NCI-H2029 (cell line): ENCODE results near the gene KRT5.

ENCODE experiments used
- DNase-seq: peaks from one replicate; lab custom pipeline; 2025; lab: John Stamatoyannopoulos, UW

KRT5 gene

DNA sequence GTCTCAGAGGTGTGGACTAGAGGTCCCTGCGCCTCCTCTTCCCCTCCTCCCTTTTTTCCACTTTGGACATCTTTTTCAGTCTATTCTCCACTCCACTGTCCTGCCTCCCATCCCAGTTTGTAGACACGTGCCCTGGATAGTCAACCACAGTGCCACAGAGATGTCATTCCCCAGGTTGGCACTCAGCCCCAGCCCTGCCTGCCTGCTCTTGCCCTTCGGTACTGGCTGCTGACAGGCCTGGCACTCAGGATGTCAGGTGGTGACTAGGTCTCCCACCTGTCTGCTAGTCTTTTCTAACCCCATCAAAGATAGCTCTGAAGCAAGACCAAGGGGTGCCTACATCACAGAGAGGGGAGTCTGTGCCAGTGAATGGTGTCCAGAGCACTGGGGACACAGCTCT is 16.9 kb upstream of the KRT5 start:
- no peak for DNase-seq

DNA sequence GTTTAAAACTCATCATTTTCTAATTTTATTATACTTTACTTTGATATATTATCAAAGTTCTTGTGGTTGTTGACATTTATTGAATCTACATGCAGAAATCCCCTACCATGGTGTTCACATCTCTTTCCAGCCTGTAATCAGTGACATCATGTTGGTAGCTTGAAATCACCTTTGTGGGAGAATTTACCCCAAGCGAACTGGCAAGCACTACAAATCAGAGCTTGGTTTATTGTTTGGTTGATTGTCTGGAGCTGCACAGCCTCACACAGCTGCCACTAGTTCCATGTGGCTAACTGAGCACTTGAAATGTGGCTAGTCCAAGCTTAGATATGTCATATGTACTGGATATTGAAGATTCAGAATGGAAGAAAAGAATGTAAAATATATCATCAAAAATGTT is 15.4 kb upstream of the KRT5 start:
- DNase-seq: no peak

DNA sequence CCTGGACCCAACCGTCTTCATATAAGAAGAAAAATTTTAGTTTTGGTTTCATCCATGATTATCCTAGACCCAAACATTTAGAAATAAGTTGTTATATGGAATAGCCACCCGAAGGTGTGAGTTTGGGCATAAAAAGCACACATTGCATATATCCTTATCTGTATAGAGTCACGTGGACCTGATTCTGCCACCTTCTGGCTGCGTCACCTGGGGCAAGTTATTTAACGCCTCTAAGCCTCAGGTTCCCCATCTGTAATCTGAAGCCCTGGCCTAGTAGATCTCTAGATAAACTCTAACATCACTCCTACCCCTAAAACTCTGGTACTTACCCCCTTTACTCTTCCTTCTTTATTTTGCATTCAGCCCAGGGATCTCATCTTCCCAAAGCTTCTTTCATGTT is 14.3 kb upstream of the KRT5 start:
- DNase-seq: no peak

DNA sequence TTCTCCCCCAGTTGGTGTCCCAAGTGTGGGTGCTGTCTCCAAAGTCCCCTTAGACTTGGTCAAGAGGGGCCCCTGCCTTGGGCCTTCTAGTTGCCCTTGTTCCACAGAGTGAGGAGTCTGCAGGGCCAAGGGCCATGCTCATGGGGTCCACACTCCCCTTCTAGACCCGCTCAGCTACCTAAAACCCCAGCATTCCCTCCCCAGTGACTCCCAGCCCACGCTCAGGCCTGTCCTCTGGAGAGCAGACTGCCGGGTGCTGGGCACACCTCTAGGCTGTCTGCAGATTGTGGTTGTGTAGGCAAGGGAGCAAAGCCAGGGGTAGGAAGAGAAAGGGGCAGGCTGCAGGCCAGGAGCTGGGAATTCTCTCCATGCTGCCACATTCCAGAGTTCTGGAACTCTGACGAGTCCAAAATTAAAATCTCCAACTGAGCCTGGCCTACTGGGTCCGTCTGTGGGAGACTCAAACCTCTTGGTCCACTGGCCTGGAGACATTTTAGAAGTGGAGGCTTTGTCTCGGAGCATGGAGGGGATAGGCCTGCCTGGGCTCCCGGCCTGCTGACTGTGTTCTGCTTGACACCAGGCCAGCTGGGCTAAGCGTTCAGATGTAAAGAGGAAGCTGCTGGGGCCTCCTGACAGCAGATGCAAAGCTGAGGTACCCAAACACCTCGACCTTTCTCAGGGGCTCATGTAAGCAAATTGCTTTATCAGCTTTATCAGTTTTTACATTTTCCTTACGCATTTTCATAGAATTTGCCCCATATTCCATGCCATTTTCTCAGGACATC is 13.7 kb upstream of the KRT5 start:
- no peak for DNase-seq

DNA sequence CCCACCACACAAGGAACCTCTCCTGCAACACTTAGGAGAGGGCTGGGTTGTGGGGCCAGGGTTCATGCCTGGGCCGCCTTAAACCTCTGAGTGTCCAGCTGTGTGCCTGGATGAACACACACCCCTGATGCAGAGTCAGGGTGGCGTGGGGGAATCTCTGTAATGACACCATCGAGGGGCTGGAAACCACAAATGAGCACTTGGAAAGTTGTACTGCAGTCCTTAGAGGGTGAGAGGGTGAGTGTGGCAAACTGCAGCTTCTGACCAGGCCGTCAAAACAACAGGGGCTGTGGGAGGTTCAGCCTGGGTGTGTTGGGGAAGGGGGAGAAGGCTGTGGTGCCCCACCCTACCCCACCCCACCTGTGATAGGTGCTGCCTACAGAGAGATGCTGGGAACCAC is 12.4 kb upstream of the KRT5 start:
- no peak for DNase-seq

DNA sequence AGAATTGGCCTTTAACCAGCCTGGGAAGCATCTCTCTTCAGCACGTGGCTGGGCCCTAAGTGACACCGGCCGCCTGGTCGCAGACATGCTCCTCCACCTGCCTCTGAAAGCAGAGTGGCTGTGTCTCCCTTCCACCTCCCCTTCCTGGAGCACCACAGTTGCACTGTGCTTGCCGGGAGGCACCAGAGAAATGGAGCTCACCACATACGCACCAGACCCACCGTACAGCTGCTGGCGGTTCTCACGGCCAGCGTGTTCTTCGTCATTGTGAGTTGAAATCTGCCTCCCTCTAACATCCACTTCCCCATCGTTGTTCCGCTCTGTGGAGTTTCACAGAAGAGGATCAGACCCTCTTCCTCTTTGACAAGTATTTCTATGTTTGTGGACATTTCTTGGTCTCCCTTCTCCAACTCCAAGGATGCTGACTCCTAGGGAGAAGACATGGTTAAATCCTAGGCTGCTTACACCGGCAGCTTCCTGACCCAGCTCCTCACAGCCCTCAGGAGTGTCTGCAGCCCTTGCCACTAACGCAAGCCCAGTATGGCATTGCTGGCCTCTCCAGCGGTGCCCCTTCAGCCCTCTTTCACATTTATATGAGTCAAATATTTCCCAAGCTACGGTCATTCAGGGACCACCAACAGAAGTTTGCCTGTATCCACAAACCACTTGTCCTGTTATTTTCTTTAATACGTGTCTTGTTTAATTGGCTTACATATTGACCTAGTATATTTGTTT is 11.5 kb upstream of the KRT5 start:
- no peak for DNase-seq

DNA sequence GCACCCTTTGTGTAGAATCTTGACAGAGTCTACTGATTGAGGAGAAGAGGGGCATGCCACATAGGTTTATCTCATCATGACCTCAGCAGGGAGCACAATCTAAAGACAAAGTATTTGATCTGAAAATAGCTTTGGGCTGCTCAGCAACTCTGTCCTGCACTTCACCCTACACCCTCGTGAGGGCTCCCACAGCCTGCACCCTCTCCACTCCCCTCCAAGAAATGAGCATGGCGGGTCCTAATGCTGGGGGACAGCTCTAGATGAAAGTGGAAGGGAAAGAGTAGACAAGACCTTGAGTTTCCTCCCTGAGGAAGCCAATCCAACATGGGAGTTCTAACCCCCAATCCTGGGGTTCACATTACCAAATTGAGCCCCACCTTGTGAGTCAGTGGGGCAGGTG is 10.7 kb upstream of the KRT5 start:
- no peak for DNase-seq

DNA sequence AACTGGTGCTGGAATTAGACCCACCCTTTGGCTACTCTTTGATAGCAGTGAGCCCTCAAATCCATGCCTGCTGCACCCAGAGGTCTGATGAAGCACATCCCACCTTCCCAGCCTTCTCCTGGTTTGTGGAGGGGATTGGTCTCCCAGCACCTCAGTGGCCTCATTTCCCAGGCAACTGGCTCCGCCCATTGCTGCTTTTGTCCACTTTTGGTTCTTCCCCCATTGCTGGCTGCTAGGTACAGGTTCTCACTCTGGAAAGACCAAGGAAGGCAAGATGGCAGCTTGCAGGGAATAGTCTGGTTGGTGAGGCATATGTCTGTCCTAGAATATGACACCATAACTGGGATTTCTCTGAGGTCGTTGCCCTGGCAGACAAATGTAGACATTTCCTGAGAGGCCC is 10.2 kb upstream of the KRT5 start:
- no peak for DNase-seq

DNA sequence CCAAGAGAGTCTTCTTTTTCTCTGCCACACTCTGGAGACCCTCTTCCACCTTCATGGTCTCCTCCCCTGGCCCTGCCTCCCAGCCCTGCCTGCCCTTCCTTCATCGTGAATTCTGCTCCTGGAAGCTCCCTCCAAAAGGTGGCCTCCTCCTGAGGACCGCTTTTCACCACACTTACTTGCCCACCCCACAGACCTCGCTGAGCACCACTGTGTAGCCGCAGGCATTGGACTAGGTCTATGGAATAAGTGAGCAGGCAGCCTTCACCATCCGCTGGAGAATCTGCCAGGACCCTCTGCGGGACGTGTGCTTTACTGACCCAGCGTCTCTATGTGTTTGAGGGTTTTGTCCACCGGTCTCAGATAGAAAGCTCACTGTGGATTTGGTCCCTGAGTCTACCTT is 9.7 kb upstream of the KRT5 start:
- DNase-seq: no peak

DNA sequence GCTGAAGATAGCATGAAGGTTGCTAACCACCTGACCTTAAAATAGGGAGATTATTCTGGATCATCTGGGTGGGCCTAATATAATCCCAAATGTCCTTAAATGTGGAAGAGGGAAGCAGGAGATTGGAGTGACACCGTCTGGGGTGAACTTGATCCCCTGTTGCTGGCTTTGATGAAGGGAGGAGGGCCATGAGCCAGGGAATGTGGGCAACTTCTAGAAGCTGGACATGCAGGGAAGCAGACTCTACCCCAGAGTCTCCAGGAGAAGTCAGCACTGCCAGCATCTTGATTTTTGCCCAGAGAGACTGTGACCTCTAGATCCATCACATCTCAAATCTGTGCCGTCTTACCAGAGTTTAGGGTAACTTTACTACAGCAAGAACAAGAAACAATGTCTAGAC is 9.2 kb upstream of the KRT5 start:
- DNase-seq: no peak

DNA sequence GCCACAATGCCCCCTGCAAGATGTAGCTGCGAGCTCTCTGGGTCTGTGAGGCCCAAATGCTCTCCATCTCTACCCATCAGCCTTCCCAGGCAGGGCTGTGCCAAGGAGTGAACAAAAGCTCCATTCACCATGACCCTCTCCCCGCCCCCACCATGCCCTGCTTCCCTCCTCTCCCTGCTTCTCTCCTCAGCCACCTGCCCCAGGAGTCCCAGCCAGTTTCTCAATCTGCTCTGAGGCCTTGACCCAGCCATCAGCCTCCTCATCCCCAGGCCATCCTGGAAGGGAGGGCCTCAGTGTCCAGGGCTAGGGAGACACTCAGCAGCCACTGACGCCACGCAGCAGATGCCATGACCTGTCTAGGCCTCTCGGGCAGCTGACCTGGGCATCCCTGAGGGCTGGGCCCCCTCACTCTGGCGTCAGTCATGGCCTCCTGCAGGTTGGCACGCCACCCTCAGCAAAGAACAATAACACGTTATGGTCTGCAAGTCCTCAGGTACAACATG is 8.5 kb upstream of the KRT5 start:
- no peak for DNase-seq

DNA sequence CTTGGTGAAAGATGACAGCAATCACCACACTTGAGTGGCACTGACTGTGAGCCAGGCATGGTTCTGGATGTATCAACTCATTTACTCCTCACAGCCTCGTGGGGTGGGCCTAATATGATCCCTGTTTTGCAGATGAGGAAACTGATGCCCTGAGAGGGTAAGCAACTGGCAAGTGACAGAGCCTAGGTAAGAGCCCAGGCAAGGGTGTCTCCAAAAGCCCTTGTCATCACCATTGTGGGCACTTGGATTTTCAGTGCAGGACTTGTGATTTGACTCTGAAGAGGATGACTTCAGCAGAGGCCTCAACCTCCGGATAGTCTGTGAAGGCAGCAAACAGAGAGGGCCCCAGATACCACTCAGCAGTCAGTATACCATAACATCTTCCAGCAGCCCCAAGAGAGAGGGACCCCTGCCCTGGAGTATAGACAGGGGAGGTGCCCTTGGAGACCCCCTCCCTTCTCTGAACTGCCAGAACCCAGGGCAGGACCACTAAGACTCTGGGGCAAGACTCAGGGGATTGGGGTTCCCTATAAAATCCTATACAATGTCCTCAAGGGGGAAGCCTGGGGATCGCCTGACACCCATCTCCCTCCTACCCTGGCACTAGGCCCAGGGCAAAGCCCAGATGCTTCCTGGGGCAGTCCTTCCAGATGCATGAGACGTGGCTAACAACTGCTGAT is 7.1 kb upstream of the KRT5 start:
- DNase-seq: no peak

DNA sequence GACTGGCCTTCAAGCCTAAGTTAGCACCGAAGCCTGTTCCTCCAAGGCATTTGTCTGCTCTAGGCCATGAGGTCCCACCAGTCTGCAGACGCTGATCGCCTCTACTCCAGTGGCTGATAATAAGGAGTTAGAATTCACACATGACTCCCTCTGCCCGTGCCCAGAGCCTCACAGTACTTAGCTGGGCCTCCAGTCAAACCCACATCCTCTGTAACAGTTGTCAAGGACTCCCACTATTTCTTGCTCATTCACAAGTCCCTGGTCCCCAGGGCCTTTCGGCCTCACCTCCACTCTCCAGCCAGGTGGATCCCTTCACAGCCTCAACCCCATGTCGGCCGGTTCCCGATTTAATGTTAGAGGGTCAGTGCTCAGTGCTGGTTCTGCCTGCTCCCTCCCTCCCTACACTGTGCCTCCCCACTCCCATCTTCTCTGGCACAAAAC is 6.3 kb upstream of the KRT5 start:
- DNase-seq: no peak

DNA sequence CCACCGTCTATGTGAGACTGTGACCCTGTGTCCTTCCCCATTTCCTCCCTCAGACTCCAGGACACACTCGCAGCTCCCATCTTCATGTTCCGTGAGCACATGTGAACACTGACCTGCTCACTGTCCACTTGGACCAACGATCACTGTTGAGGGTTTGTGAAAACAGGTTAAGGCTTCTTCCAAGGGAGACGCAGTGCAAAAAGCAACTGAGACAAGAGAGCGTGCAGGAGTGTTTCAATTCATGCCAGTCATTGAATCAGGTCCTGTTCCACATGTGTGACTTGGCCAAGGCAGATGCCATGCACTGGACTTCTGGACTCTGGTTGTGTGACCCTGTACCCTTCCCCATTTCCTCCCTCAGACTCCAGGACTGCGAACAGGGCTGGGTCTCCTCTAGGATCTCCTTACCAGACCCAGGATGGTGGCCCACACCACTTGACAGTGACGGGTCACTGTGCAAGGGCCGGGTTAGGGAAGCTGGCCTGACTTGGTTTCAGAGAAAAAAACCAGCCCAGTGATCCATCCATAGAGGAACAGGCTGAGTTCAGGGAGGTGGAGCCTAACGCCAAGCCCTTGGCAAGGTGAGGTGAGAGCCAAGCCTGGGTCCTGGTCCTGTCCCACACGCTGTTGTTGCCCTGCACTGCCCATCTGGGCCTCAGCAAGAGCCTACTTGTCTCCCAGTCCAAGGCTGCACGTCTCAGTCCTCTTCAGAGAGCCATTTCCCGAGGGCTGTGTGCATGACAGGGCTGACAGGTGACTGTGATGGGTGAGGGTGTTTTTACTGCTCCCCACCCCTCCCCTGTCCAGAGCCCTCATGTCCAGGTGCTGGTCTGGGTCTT is 5.7 kb upstream of the KRT5 start:
- DNase-seq: no peak

DNA sequence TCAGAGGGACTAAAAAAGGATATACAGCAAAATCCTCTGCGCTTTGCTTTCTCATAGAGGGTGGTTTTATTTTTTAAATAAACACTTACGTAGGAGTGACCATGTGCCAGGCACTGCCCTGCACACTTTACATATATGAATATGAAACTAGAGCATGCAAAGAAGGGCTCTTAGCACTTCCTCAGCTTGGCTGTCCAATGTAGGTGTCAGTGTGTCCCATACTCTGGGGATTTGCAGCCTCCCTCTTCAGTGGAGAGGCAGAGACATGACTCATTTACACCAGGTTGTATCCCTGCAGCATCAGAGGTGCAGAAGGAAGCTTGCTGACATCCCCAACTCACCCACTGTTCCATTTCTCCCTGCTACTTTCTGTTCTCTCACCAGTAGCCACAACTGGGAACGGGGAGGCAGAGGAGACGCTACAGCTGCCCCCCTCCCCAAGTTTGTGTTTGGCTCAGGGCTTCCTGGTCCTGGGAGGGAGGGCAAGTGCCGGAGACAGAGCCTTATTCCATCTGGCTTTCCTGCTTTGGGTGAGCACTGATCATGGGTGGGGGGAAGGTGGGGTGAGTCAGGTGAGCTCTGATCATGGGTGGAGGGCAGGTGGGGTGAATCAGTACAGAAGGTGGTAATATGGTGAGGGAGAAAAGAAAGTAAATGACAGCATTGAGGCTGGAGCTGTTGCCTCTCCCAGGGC is 4.9 kb upstream of the KRT5 start:
- no peak for DNase-seq

DNA sequence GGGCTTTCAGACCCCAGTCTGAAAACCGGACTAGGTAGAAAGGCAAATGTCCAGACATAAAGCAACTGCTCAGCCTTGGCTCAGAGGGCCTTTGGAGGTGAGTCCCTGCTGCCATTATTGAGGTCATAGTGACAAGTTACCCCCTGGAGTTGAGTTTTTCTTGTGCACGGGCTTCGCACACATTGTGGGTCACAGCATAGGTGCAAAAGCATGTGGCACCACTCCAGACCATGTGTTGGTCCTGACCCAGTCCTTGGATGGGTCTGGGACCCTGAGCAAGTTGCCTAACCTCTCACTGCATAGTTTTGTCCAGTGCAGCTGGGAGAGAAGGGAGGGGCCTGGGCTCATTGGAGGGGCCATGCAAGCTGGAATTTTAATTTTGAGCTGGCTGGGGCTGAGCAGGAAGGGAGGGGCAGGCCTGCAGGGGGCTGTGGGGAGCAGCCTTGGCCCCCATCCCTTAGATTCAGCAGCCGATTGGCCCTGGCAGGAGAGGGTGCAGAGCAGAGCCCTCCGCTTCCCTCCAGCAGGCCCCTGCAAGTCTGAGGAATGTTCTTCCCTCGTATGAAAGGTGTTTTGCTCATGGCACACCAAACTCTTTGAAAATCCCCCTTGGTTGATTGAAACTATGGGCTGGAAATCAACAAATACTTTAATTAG is 4.2 kb upstream of the KRT5 start:
- no peak for DNase-seq

DNA sequence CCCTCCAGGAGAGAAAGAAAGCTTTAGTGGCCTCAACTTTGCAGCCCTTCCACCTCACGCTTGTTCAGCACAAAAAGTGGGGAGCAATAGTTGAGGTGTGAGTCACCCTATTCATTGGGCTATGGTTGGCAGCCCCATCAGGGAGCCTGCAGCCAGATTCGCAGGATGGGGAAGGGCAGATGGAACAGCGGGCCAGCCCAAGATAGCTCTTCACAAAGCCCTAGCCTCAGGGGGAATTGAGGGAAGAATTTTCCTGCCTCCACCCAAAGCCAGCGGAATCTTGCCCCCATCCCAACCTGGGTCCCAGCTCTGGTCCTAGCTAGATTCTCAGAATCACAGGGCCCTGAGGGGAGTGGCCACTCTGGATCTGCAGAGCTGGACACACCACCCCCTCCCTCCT is 3.6 kb upstream of the KRT5 start:
- no peak for DNase-seq

DNA sequence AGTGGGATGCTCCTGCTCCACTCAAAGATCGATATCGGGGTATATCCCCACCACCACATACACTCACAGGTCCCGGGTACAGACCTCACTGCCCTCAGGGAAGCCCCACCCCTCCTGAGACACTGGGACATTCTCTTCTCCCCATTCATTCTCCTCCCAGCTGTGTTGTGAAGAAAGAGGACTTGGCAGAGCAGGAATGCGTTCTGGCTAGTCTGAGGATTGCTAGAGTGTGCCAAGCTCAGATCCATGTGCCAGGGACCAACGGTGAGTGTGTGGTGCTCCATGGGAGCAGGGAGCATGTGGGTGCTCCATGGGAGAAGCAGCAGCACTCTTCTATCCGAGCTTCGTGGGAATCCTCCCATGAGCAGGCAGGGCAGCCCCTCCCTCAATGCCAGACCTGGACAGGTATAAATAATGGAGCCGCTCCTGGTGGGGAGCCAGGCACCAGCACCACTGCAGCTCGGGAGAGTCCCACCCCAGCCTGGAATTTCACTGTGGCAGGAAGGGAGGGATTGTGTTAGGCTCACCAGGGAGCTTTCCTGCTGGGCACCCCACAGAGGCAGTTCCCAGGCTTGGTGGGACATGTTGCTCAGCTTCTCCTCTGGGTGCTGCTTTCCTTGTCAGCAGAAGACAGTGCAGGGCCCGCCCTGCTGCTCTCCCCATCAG is 2.3 kb upstream of the KRT5 start:
- DNase-seq: no peak

DNA sequence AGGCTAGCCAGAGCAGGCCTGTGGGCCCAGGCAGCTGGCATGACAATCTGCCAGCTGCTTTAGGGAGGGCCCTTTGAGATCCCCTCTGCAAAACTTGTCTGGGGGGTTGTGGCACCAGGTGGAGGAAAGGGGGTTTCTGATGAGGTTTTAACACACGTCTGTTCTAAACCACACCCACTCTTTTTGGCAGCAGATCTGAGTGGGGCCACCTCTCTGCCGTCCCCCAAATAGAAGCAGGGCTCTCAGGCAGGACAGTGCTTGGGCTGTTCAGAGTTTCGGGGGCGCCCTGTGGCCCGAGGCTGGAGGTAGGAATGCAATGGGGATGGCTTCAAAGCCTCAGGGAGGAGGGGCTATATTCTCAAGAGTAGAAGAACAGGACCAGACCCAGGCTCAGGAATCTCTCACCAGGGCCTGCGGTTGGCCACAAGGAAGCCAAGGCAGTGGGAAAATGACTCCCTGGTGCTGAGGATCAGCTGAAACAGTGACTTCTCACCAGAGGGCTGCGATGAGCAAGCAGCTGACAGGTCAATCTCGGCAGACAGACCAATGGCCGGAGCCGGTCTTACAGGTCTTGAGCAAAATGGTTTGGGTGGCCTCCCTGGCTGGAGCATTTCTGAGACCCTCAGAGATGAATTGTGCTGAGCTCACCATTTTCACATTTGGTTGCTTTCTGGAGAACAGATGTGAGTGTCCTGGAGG is 1.5 kb upstream of the KRT5 start:
- DNase-seq: no peak

DNA sequence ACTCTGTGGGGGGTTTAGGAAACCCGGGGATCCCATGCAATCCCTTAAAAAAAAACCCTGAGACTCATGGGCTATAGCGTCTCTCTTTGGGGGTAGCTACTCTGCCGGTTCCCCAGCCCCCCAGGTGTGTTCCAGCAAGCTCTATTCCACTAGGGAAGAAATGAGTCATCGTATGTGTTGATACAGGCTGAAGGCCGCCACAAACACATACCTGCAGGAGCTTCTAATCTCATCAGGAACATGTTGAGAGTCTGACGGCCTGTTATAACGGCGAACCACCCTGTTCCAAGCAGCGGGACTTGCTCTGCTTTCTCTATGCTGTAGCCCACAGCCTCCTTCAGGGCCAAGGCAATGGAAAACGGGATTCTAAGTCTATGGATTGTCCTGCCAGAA is 977 bp upstream of the KRT5 start:
- DNase-seq: no peak
